Peyer's patch (tissue), 4 donors: Measurements from ENCODE around the gene JAK3.

Experiments
- CTCF ChIP-seq, 6 experiments: fragments of 450-650 bp in 4 of 6; fragments of 200-600 bp in 2 of 6; sonication (generic) in 1 of 6; IDR thresholded peaks; one replicate each; pipeline ENCODE4 v1.5.1; 2017 to 2019; ENCODE audit warnings: antibody characterized with exemption in 6 of 6, mild to moderate bottlenecking in 3 of 6, moderate library complexity in 1 of 6
- POLR2A ChIP-seq, 2 donors: fragments of 450-650 bp; IDR thresholded peaks; one replicate each; pipeline ENCODE4 v1.5.1; 2017; ENCODE audit warnings: antibody characterized with exemption in 2 of 2, mild to moderate bottlenecking in 2 of 2, moderate library complexity in 2 of 2

- TF ChIP-seq POLR2A (IDR thresholded peaks at IDR 0.05), result no peak
- TF ChIP-seq CTCF (IDR thresholded peaks at IDR 0.05), result no peak
Observed at GRCh38 chr19:17865364-17866311, 17.9 kb upstream of the JAK3 start.
